Lower lobe of right lung (tissue), 2 donors: ENCODE results near the gene ZP1. TPM values are rescaled to one million over a fixed set of nuclear protein-coding genes. Genes with fewer than 3 reads are reported as not detected.
"Not testable (repeated sequence)": the region's sequence is repeated elsewhere in the genome, so short reads cannot be mapped to it uniquely, and the experiment has no call there.

Experiments used
- ATAC-seq, 2 donors: fragments of 200-7000 bp; cut with Tn5 transposase; one replicate each; pipeline ENCODE4 v1.9.1; 2020 to 2022; ENCODE audit warnings: mild to moderate bottlenecking in 2 of 2, moderate library complexity in 2 of 2
- DNase-seq: peaks from one replicate; pipeline ENCODE4 v3.0.0-alpha.2; 2020
- H3K27ac ChIP-seq: fragments of 200-600 bp; one replicate; pipeline ENCODE4 v1.8.0; 2022
- H3K27me3 ChIP-seq: fragments of 200-600 bp; one replicate; pipeline ENCODE4 v1.8.0; 2022; ENCODE audit warnings: low read depth
- H3K36me3 ChIP-seq: fragments of 200-600 bp; one replicate; pipeline ENCODE4 v1.8.0; 2022; ENCODE audit warnings: mild to moderate bottlenecking
- H3K4me1 ChIP-seq: fragments of 200-600 bp; one replicate; pipeline ENCODE4 v1.8.0; 2022
- H3K4me3 ChIP-seq: fragments of 200-600 bp; one replicate; pipeline ENCODE4 v1.8.0; 2022; ENCODE audit warnings: mild to moderate bottlenecking
- H3K9me3 ChIP-seq: fragments of 200-600 bp; one replicate; pipeline ENCODE4 v1.8.0; 2022
- CTCF ChIP-seq: fragments of 200-600 bp; IDR thresholded peaks from one replicate; pipeline ENCODE4 v1.8.0; 2022; ENCODE audit warnings: antibody characterized with exemption, mild to moderate bottlenecking
- intact Hi-C: fragments of 100-400 bp; cut with DNase I; formaldehyde crosslinking; loops from one replicate; pipeline ENCODE4 v1.11.0; 2022
- long read RNA-seq: library from polyadenylated mRNA; unstranded; transcript quantifications from one replicate; pipeline ENCODE4 v2.0.0, GENCODE V29; 2021
- total RNA-seq: library from RNA; stranded (reverse); fragmentation: NEBNext Ultra II Directional; extraction: Animal tissue kit (Norgen Biotek cat#: 25700); gene quantifications from one replicate; pipeline ENCODE4 v1.2.1, GENCODE V29; 2021
- donor health status: DM: no; HTN: yes; CAD: no; lungs with severe emphysema.

ZP1 gene
- not detected for total RNA-seq
- long read RNA-seq = 0 reads

- no peak within 1 kb of the TSS for H3K27ac ChIP-seq
- H3K36me3 ChIP-seq = no peaks in the 10 kb centered on the region
- TF ChIP-seq CTCF = no peak
- no peak within 1 kb of the TSS for H3K4me3 ChIP-seq
- intact Hi-C loops = no loop called here
- peaks cover 11% of the 10 kb centered on the region for H3K4me1 ChIP-seq
- no peaks in the 10 kb centered on the region for H3K27me3 ChIP-seq
- no peak for ATAC-seq
- peak; percentile 34 for DNase-seq
- H3K9me3 ChIP-seq = no peaks in the 10 kb centered on the region
Observed at GRCh38 chr11:60866911-60867870, at the start of gene ZP1. Gene ZP1, plus strand, starts transcription at chr11:60867542. Its CDS starts 20 bp downstream, at chr11:60867562.

GRCh38 chr11:60818057-60818456 lies 49.3 kb upstream of the ZP1 start:
- intact Hi-C loops = no loop called here
- Histone ChIP-seq H3K27ac (no peak overlapping the region), H3K4me3 (no peak overlapping the region), H3K4me1 (no peaks in the 10 kb centered on the region), H3K27me3 (peaks cover 17% of the 10 kb centered on the region), H3K9me3 (peaks cover 10% of the 10 kb centered on the region), H3K36me3 (no peaks in the 10 kb centered on the region)
- TF ChIP-seq CTCF = no peak
- DNase-seq (no peak), ATAC-seq (no peak)

GRCh38 chr11:60821827-60822599 lies 45.3 kb upstream of the ZP1 start:
- DNase-seq (no peak), ATAC-seq (no peak)
- no peaks in the 10 kb centered on the region for H3K4me1 ChIP-seq
- H3K27me3 ChIP-seq = peaks cover 17% of the 10 kb centered on the region
- H3K9me3 ChIP-seq = peaks cover 3% of the 10 kb centered on the region
- no peak for TF ChIP-seq CTCF
- intact Hi-C loops = no loop called here
- H3K36me3 ChIP-seq = no peaks in the 10 kb centered on the region
- H3K27ac ChIP-seq = no peak overlapping the region
- no peak overlapping the region for H3K4me3 ChIP-seq

GRCh38 chr11:60823745-60824306 lies 43.5 kb upstream of the ZP1 start:
- peaks cover 28% of the 10 kb centered on the region for H3K27me3 ChIP-seq
- H3K9me3 ChIP-seq, H3K27ac ChIP-seq, H3K4me3 ChIP-seq, H3K4me1 ChIP-seq, DNase-seq, intact Hi-C loops, H3K36me3 ChIP-seq: not testable (repeated sequence)
- peak in 1 of 2 donors; percentile 57 for ATAC-seq

- intact Hi-C loops = no loop called here
- Histone ChIP-seq H3K27me3 (peaks cover 24% of the 10 kb centered on the region), H3K27ac (no peak overlapping the region), H3K9me3 (no peaks in the 10 kb centered on the region), H3K4me3 (no peak overlapping the region), H3K36me3 (no peaks in the 10 kb centered on the region), H3K4me1 (no peaks in the 10 kb centered on the region)
- no peak for DNase-seq
- no peak for TF ChIP-seq CTCF
- no peak for ATAC-seq
Observed at GRCh38 chr11:60825118-60825517, 42.2 kb upstream of the ZP1 start.
